ENCODE measurements around the gene PHEX.

The PHEX gene

GRCh38 chrX:22272613-22273012 lies 240.5 kb downstream of the PHEX start, which contains the start of gene CBLL2:
TSS of gene CBLL2 (plus strand) at chrX:22272913. CDS start at chrX:22272992, 79 bp downstream.
- Histone ChIP-seq H3F3A (ENCODE audit: control insufficient read depth, insufficient read depth) (no peaks in the 10 kb centered on the region), H3K27ac (ENCODE audit: low read depth, low read length) (no peak within 1 kb of the TSS), H3K27me3 (ENCODE audit: control insufficient read depth, low read length) (no peaks in the 10 kb centered on the region), H3K36me3 (ENCODE audit: control insufficient read depth, low read length) (no peaks in the 10 kb centered on the region), H3K9me3 (ENCODE audit: control insufficient read depth, insufficient read depth, low read length) (no peaks in the 10 kb centered on the region), H3K4me1 (ENCODE audit: control insufficient read depth, low read length) (no peaks in the 10 kb centered on the region), H3K4me3 (ENCODE audit: low read length) (no peak within 1 kb of the TSS), H3K79me2 (ENCODE audit: control insufficient read depth, low read length) (no peaks in the 10 kb centered on the region), H3K4me2 (ENCODE audit: low read length) (no peak within 1 kb of the TSS), H3K9me2 (replicated peaks; ENCODE audit: control insufficient read depth, low read length) (no peaks in the 10 kb centered on the region), H4K20me1 (ENCODE audit: control insufficient read depth, insufficient read depth, low read depth, low read length) (no peaks in the 10 kb centered on the region)
- TF ChIP-seq EZH2phosphoT487 (IDR thresholded peaks at IDR 0.05; ENCODE audit: borderline replicate concordance, low read length) (no peak), CTCF (IDR thresholded peaks at IDR 0.05; ENCODE audit: low read depth, low read length, poor library complexity, severe bottlenecking) (no peak)

DNA sequence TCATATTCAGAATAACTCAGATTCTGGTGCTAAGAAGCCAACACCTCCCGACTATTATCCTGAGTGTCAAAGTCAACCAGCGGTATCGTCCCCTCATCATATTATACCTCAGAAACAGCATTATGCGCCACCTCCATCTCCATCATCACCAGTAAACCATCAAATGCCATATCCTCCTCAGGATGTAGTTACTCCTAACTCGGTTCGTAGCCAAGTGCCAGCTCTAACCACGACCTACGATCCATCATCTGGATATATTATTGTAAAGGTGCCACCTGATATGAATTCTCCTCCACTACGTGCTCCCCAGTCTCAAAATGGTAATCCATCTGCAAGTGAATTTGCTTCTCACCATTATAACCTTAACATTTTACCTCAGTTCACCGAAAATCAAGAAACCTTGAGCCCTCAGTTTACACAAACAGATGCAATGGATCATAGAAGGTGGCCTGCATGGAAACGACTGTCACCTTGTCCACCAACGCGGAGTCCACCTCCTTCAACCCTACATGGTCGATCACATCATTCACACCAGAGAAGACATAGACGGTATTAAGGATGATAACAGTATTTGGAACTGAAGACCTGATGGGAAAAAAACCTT lies 241.7 kb downstream of the PHEX start:
- Histone ChIP-seq H3K4me1 (ENCODE audit: control insufficient read depth, low read length) (no peaks in the 10 kb centered on the region), H3K27me3 (ENCODE audit: control insufficient read depth, low read length) (no peaks in the 10 kb centered on the region), H3K27ac (ENCODE audit: low read depth, low read length) (no peak overlapping the region), H3F3A (ENCODE audit: control insufficient read depth, insufficient read depth) (no peaks in the 10 kb centered on the region), H3K79me2 (ENCODE audit: control insufficient read depth, low read length) (no peaks in the 10 kb centered on the region), H3K36me3 (ENCODE audit: control insufficient read depth, low read length) (no peaks in the 10 kb centered on the region), H3K9me2 (replicated peaks; ENCODE audit: control insufficient read depth, low read length) (no peaks in the 10 kb centered on the region), H4K20me1 (ENCODE audit: control insufficient read depth, insufficient read depth, low read depth, low read length) (no peaks in the 10 kb centered on the region), H3K4me2 (ENCODE audit: low read length) (no peak overlapping the region), H3K9me3 (ENCODE audit: control insufficient read depth, insufficient read depth, low read length) (no peaks in the 10 kb centered on the region), H3K4me3 (ENCODE audit: low read length) (no peak overlapping the region)
- TF ChIP-seq EZH2phosphoT487 (IDR thresholded peaks at IDR 0.05; ENCODE audit: borderline replicate concordance, low read length): no peak
- TF ChIP-seq CTCF (IDR thresholded peaks at IDR 0.05; ENCODE audit: low read depth, low read length, poor library complexity, severe bottlenecking): no peak

- TF ChIP-seq CTCF (IDR thresholded peaks at IDR 0.05; ENCODE audit: low read depth, low read length, poor library complexity, severe bottlenecking) (no peak), EZH2phosphoT487 (IDR thresholded peaks at IDR 0.05; ENCODE audit: borderline replicate concordance, low read length) (no peak)
- Histone ChIP-seq H3K4me1 (ENCODE audit: control insufficient read depth, low read length) (no peaks in the 10 kb centered on the region), H3K4me3 (ENCODE audit: low read length) (no peak overlapping the region), H3K4me2 (ENCODE audit: low read length) (no peak overlapping the region), H3K9me3 (ENCODE audit: control insufficient read depth, insufficient read depth, low read length) (no peaks in the 10 kb centered on the region), H4K20me1 (ENCODE audit: control insufficient read depth, insufficient read depth, low read depth, low read length) (no peaks in the 10 kb centered on the region), H3K27me3 (ENCODE audit: control insufficient read depth, low read length) (no peaks in the 10 kb centered on the region), H3K79me2 (ENCODE audit: control insufficient read depth, low read length) (no peaks in the 10 kb centered on the region), H3K36me3 (ENCODE audit: control insufficient read depth, low read length) (no peaks in the 10 kb centered on the region), H3K9me2 (replicated peaks; ENCODE audit: control insufficient read depth, low read length) (no peaks in the 10 kb centered on the region), H3K27ac (ENCODE audit: low read depth, low read length) (no peak overlapping the region), H3F3A (ENCODE audit: control insufficient read depth, insufficient read depth) (no peaks in the 10 kb centered on the region)
These were observed 244.7 kb downstream of the PHEX start for GRCh38 chrX:22276781-22277180.
